Uterus (tissue), 2 donors: Measurements from ENCODE around the gene RIOK1.

ENCODE experiments used
- POLR2A ChIP-seq, 2 donors: fragments of 450-650 bp; IDR thresholded peaks; one replicate each; pipeline ENCODE4 v1.6.1; 2016; ENCODE audit warnings: antibody characterized with exemption in 2 of 2, mild to moderate bottlenecking in 1 of 2, moderate library complexity in 1 of 2
- TF ChIP-seq, protein P1 (sequence below), 4 experiments: fragments of 200-600 bp in 2 of 4; fragments of 450-650 bp in 2 of 4; sonication (generic) in 2 of 4; IDR thresholded peaks; one replicate each; pipeline ENCODE4 v1.5.1; 2016 to 2019; ENCODE audit warnings: antibody characterized with exemption in 4 of 4, mild to moderate bottlenecking in 2 of 4, moderate library complexity in 1 of 4

DNA sequence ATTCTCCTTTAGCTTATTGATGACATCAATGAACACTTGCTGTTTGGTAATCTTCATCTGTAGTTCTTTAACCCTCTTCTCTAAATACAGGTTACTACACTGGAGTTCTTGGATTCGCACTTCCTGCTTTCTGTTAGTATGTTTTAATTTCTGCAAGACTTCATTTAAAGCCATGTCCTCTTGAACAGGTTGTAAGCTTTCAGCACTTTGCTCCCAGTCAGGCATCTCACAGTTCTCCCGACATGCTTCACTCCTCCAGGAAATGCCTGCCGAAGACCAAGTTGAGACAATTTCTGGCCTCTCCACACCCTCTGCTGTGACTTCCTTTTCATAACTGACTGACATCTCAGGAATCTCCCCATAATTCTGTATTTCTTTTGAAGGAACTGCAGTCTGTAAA lies 15.9 kb upstream of the RIOK1 start:
- no peak for TF ChIP-seq POLR2A (IDR thresholded peaks at IDR 0.05)
- TF ChIP-seq, protein P1, sequence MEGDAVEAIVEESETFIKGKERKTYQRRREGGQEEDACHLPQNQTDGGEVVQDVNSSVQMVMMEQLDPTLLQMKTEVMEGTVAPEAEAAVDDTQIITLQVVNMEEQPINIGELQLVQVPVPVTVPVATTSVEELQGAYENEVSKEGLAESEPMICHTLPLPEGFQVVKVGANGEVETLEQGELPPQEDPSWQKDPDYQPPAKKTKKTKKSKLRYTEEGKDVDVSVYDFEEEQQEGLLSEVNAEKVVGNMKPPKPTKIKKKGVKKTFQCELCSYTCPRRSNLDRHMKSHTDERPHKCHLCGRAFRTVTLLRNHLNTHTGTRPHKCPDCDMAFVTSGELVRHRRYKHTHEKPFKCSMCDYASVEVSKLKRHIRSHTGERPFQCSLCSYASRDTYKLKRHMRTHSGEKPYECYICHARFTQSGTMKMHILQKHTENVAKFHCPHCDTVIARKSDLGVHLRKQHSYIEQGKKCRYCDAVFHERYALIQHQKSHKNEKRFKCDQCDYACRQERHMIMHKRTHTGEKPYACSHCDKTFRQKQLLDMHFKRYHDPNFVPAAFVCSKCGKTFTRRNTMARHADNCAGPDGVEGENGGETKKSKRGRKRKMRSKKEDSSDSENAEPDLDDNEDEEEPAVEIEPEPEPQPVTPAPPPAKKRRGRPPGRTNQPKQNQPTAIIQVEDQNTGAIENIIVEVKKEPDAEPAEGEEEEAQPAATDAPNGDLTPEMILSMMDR (IDR thresholded peaks at IDR 0.05), result no peak
